PFSK-1 (cell line): ENCODE measurements around the gene ERN1.

Experiments used
- FOXP2 ChIP-seq: optimal IDR thresholded peaks from 2 replicates; pipeline ENCODE3; 2011; ENCODE audit warnings: borderline replicate concordance, control low read depth, inconsistent platforms; ENCODE audit not compliant: insufficient read depth; ENCODE audit errors: extremely low read length, extremely low read depth
- POLR2AphosphoS5 ChIP-seq: IDR thresholded peaks from 2 replicates; pipeline ENCODE4 v1.6.1; 2012; ENCODE audit warnings: low read depth, mild to moderate bottlenecking, control low read depth, low read length, moderate library complexity
- REST ChIP-seq, 2 experiments: IDR thresholded peaks; 2 replicates each; pipeline versions ENCODE4 v1.6.1 to v1.8.0; 2011 to 2012; ENCODE audit warnings: low read depth in 2 of 2, low read length in 2 of 2, control low read depth in 1 of 2, inconsistent platforms in 1 of 2, mild to moderate bottlenecking in 1 of 2, moderate library complexity in 1 of 2; ENCODE audit not compliant: insufficient read depth in 1 of 2
- SIN3A ChIP-seq: IDR thresholded peaks from 2 replicates; pipeline ENCODE4 v1.6.1; 2012; ENCODE audit warnings: mild to moderate bottlenecking, low read length, moderate library complexity, borderline replicate concordance; ENCODE audit not compliant: insufficient read depth
- TAF1 ChIP-seq: IDR thresholded peaks from 2 replicates; pipeline ENCODE4 v1.6.1; 2012; ENCODE audit warnings: low read length, control low read depth, borderline replicate concordance; ENCODE audit not compliant: insufficient read depth

ERN1 gene

GRCh38 chr17:64016974-64017373 lies 113.0 kb downstream of the ERN1 start:
- no peak for TF ChIP-seq SIN3A
- TF ChIP-seq REST (IDR thresholded peaks at IDR 0.05; ENCODE audit: insufficient read depth in 1 of 2, low read depth in 2 of 2, low read length in 2 of 2), result no peak
- no peak for TF ChIP-seq FOXP2
- TF ChIP-seq TAF1, result no peak
- no peak for TF ChIP-seq POLR2AphosphoS5

GRCh38 chr17:64016231-64016784 lies 113.6 kb downstream of the ERN1 start:
- TF ChIP-seq TAF1, result no peak
- no peak for TF ChIP-seq SIN3A
- no peak for TF ChIP-seq POLR2AphosphoS5
- no peak for TF ChIP-seq REST (IDR thresholded peaks at IDR 0.05; ENCODE audit: insufficient read depth in 1 of 2, low read depth in 2 of 2, low read length in 2 of 2)
- no peak for TF ChIP-seq FOXP2

- no peak for TF ChIP-seq SIN3A
Observed at GRCh38 chr17:64015447-64015846, 114.5 kb downstream of the ERN1 start.

- TF ChIP-seq POLR2AphosphoS5 (no peak), TAF1 (no peak), SIN3A (no peak), REST (IDR thresholded peaks at IDR 0.05; ENCODE audit: insufficient read depth in 1 of 2, low read depth in 2 of 2, low read length in 2 of 2) (no peak), FOXP2 (no peak)
Observed at GRCh38 chr17:64009571-64010402, 120.2 kb downstream of the ERN1 start.

GRCh38 chr17:64008830-64009229 lies 121.1 kb downstream of the ERN1 start:
- TF ChIP-seq SIN3A, result no peak
- no peak for TF ChIP-seq FOXP2
- no peak for TF ChIP-seq TAF1
- no peak for TF ChIP-seq POLR2AphosphoS5
- no peak for TF ChIP-seq REST (IDR thresholded peaks at IDR 0.05; ENCODE audit: insufficient read depth in 1 of 2, low read depth in 2 of 2, low read length in 2 of 2)
